Thyroid gland (tissue), 4 donors: ENCODE measurements around the gene ENTHD1.

Source experiments
- CTCF ChIP-seq, 6 experiments: fragments of 200-600 bp in 3 of 6; fragments of 450-650 bp in 3 of 6; sonication (generic) in 3 of 6; IDR thresholded peaks; one replicate each; pipeline ENCODE4 v1.5.1; 2016 to 2019; ENCODE audit warnings: antibody characterized with exemption in 6 of 6, mild to moderate bottlenecking in 2 of 6, inconsistent platforms in 1 of 6, moderate library complexity in 1 of 6
- POLR2A ChIP-seq, 2 donors: fragments of 450-650 bp; IDR thresholded peaks; one replicate each; pipeline ENCODE4 v1.6.1; 2017; ENCODE audit warnings: antibody characterized with exemption in 2 of 2, mild to moderate bottlenecking in 2 of 2, moderate library complexity in 1 of 2

GRCh38 chr22:39765661-39766060 is 127.9 kb downstream of the ENTHD1 start:
- TF ChIP-seq CTCF (IDR thresholded peaks at IDR 0.05) (no peak), POLR2A (IDR thresholded peaks at IDR 0.05) (no peak)
